HepG2 (cell line): ENCODE measurements around the gene FGFBP1. TPM values are rescaled to one million over a fixed set of nuclear protein-coding genes. Genes with fewer than 3 reads are reported as not detected.

ENCODE experiments used
- ATAC-seq: fragments of 200-7000 bp; cut with Tn5 transposase; 3 replicates; pipeline ENCODE4 v1.9.1; 2020; ENCODE audit warnings: mild to moderate bottlenecking, moderate library complexity
- BruUV-seq: library from RNA; stranded (reverse); fragments of 400-500 nt; replicated peaks from 2 replicates; lab custom pipeline; 2021; lab: Mats Ljungman, UMichigan
- CTCF ChIA-PET: fragments of 300-600 bp; formaldehyde crosslinking; extraction: SDS; loops from one replicate; lab custom pipeline; 2021; ENCODE audit warnings: low total read pairs, inconsistent platforms, low intra/inter-chr PET ratio; lab: Yijun Ruan, JAX
- POLR2A ChIA-PET: fragments of 350-600 bp; sonication (Branson Sonifier 250); formaldehyde crosslinking; loops from one replicate; lab custom pipeline; 2020; ENCODE audit warnings: antibody characterized with exemption, inconsistent platforms; lab: Yijun Ruan, JAX
- DNase-seq: peaks from one replicate; pipeline ENCODE4 v3.0.0-alpha.2; 2015; ENCODE audit warnings: low spot score
- FAIRE-seq: peaks from 3 replicates; lab custom pipeline; 2011; peaks lifted over from hg19 to GRCh38; lab: Jason Lieb, UNC
- H2AFZ ChIP-seq: one replicate; pipeline ENCODE4 v1.6.1; 2011; ENCODE audit warnings: low read length, inconsistent platforms
- H3K27ac ChIP-seq: fragments of 300-600 bp; 3 replicates; pipeline ENCODE4 v1.8.0; 2011; ENCODE audit warnings: mixed run types, mild to moderate bottlenecking, mixed read lengths, low read length, inconsistent platforms; ENCODE audit not compliant: insufficient read depth; ENCODE audit errors: extremely low read length
- H3K27me3 ChIP-seq, 2 experiments: fragments of 200-600 bp in 1 of 2; 2 replicates in 1 of 2; 3 replicates in 1 of 2; pipeline versions ENCODE4 v1.6.0 to v1.8.0; 2011; ENCODE audit warnings: low read length in 2 of 2, mild to moderate bottlenecking in 2 of 2, moderate library complexity in 2 of 2, inconsistent platforms in 1 of 2; ENCODE audit not compliant: insufficient read depth in 2 of 2, control insufficient read depth in 1 of 2
- H3K36me3 ChIP-seq, 2 experiments: fragments of 200-600 bp in 1 of 2; replicated peaks in 1 of 2; 2 replicates in 1 of 2; 3 replicates in 1 of 2; pipeline versions ENCODE4 v1.5.1 to v1.8.0; 2011; ENCODE audit warnings: low read length in 2 of 2, inconsistent platforms in 1 of 2; ENCODE audit not compliant: insufficient read depth in 2 of 2, control insufficient read depth in 1 of 2
- H3K4me1 ChIP-seq: 2 replicates; pipeline ENCODE4 v1.5.1; 2012; ENCODE audit warnings: low read length, inconsistent platforms; ENCODE audit not compliant: insufficient read depth
- H3K4me2 ChIP-seq: 2 replicates; pipeline ENCODE4 v1.6.0; 2011; ENCODE audit warnings: low read depth, low read length, inconsistent platforms
- H3K4me3 ChIP-seq, 3 experiments: fragments of 200-600 bp in 1 of 3; sonication (generic), shearing (Covaris generic) in 1 of 3; replicated peaks in 1 of 3; 2 replicates each; pipeline ENCODE4 v1.5.1; 2011 to 2016; ENCODE audit warnings: low read length in 3 of 3, inconsistent platforms in 2 of 3, low read depth in 2 of 3, mild to moderate bottlenecking in 2 of 3, control low read depth in 1 of 3, mixed read lengths in 1 of 3; ENCODE audit not compliant: insufficient read depth in 1 of 3
- H3K79me2 ChIP-seq: one replicate; pipeline ENCODE4 v1.6.1; 2011; ENCODE audit warnings: low read length, inconsistent platforms; ENCODE audit not compliant: insufficient read depth
- H3K9ac ChIP-seq: 2 replicates; pipeline ENCODE4 v1.6.0; 2011; ENCODE audit warnings: mild to moderate bottlenecking, low read depth, low read length, inconsistent platforms; ENCODE audit not compliant: insufficient read depth
- H3K9me3 ChIP-seq: 2 replicates; pipeline ENCODE4 v1.5.1; 2012; ENCODE audit warnings: mild to moderate bottlenecking, low read length
- H4K20me1 ChIP-seq: 2 replicates; pipeline ENCODE4 v1.6.0; 2011; ENCODE audit warnings: inconsistent platforms, mild to moderate bottlenecking, low read length, moderate library complexity; ENCODE audit not compliant: insufficient read depth
- BORCS8-MEF2B ChIP-seq: sonication (generic); formaldehyde crosslinking; IDR thresholded peaks from 2 replicates; pipeline ENCODE4 v1.8.0; 2022; ENCODE audit warnings: mild to moderate bottlenecking, missing genetic modification reagents
- KDM6A ChIP-seq: IDR thresholded peaks from 2 replicates; pipeline ENCODE4 v1.6.1; 2016; ENCODE audit warnings: low read depth
- MIXL1 ChIP-seq: IDR thresholded peaks from 2 replicates; pipeline ENCODE4 v1.6.1; 2016
- NAIF1 ChIP-seq: sonication (generic); formaldehyde crosslinking; IDR thresholded peaks from 2 replicates; pipeline ENCODE4 v1.5.0; 2020; ENCODE audit warnings: mild to moderate bottlenecking, missing genetic modification reagents, borderline replicate concordance
- REXO4 ChIP-seq: sonication (generic); formaldehyde crosslinking; IDR thresholded peaks from 2 replicates; pipeline ENCODE4 v1.8.0; 2022; ENCODE audit warnings: missing genetic modification reagents, mild to moderate bottlenecking, borderline replicate concordance
- SRY ChIP-seq: sonication (generic); formaldehyde crosslinking; IDR thresholded peaks from 2 replicates; pipeline ENCODE4 v1.8.0; 2022; ENCODE audit warnings: mild to moderate bottlenecking, missing genetic modification reagents
- ZFP36L1 ChIP-seq: sonication (generic); formaldehyde crosslinking; IDR thresholded peaks from 2 replicates; pipeline ENCODE4 v1.8.0; 2022; ENCODE audit warnings: mild to moderate bottlenecking, missing genetic modification reagents, moderate library complexity
- ZNF138 ChIP-seq: sonication (generic); formaldehyde crosslinking; IDR thresholded peaks from 2 replicates; pipeline ENCODE4 v1.5.0; 2020; ENCODE audit warnings: mild to moderate bottlenecking, low read depth, missing genetic modification reagents
- ZNF441 ChIP-seq: sonication (generic); formaldehyde crosslinking; IDR thresholded peaks from 2 replicates; pipeline ENCODE4 v1.7.0; 2021; ENCODE audit warnings: missing genetic modification reagents, borderline replicate concordance
- ZZZ3 ChIP-seq: sonication (generic); formaldehyde crosslinking; IDR thresholded peaks from 2 replicates; pipeline ENCODE4 v1.4.0; 2020; ENCODE audit warnings: missing genetic modification reagents, mild to moderate bottlenecking, borderline replicate concordance
- WGBS: methylation state at CpG from one replicate; pipeline ENCODE4 v1.1.6; 2017; ENCODE audit warnings: low lambda C conversion rate; 5-methylcytosine and 5-hydroxymethylcytosine counted together
- in situ Hi-C: cut with HindIII; loops from 2 replicates; pipeline ENCODE4 v1.10.0; 2017; ENCODE audit warnings: low pct_unique_long_range_greater_than_20kb; ENCODE audit not compliant: extremely low pct_ligation_motif_present
- intact Hi-C: fragments of 100-400 bp; cut with micrococcal nuclease; formaldehyde crosslinking; loops from one replicate; pipeline ENCODE4 v1.10.0; 2022; ENCODE audit not compliant: unreplicated experiment
- polyA plus RNA-seq, 8 experiments: library from polyadenylated mRNA; depleted of rRNA in 3 of 8; stranded (reverse) in 7 of 8; unstranded in 1 of 8; fragments of >200 nt; fragmentation: Illumina TruSeq in 4 of 8; extraction: Trizol in 4 of 8; gene quantifications; 2 replicates each; pipeline versions ENCODE4 v1.2.1 to v1.2.3, GENCODE V29; 2011 to 2016; ENCODE audit warnings: low read depth in 4 of 8, missing spikeins in 1 of 8, mixed read lengths in 1 of 8; ENCODE audit not compliant: insufficient read depth in 1 of 8
- total RNA-seq, 5 experiments: library from RNA; depleted of rRNA; stranded (reverse); fragments of >200 nt; fragmentation: Illumina TruSeq; extraction: Trizol; gene quantifications; 2 replicates each; pipeline ENCODE4 v1.2.3, GENCODE V29; 2016; ENCODE audit warnings: low read depth in 1 of 5
- TF ChIP-seq, protein P1 (sequence below): sonication (generic); formaldehyde crosslinking; IDR thresholded peaks from 2 replicates; pipeline ENCODE4 v1.4.0; 2020; ENCODE audit warnings: missing genetic modification reagents, borderline replicate concordance
- TF ChIP-seq, protein P2 (sequence below): sonication (generic); formaldehyde crosslinking; IDR thresholded peaks from 2 replicates; pipeline ENCODE4 v1.4.0; 2020; ENCODE audit warnings: missing genetic modification reagents

The FGFBP1 gene
- total and polyA plus RNA-seq, 2 of the 13 experiments (the other 11 are each of a cell fraction or from before 2014, with no cell fraction given): not detected

DNA sequence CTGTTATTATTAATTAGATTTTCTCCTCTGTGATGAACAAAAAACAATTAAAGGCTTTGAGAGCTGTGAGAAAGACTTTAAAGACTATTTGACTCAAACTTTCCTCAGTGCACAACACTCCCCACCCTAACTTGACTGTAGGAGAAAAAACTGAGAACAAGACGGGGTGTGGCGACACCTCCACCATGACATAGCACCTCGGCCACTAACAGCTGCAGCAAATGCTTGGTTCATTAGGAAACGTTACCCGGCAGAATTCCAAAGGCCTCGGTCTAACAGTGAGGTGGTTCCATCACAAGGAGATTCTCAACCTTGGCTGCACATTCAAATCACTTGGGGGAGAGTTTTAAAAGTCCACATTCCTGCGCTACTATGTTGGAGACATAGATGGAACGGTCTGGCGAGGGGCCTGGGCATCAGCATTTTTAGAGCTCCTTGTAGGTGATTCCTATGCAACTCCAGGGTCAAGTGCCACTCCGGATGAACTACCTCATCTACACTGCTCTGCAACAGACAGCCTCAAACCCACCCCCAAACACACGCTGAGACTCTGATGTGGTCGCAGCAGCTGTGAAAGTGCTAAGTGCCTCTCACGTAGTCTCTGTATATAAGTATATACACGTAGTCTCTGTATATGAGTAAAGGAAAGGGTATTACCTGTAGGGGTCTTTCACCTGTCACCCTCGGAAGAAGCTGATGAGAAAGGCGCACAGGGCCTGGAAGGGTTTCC lies 23.4 kb upstream of the FGFBP1 start:
- Histone ChIP-seq H3K4me3 (no peak overlapping the region), H4K20me1 (no peaks in the 10 kb centered on the region), H3K9ac (no peak overlapping the region), H3K27me3 (peaks cover 0 to 18% of the 10 kb centered on the region in 2 experiments; a peak in 2 of 5 replicates), H3K4me1 (peaks cover 6% of the 10 kb centered on the region; the same call in 1 of the 2 replicates), H3K27ac (no peak overlapping the region), H3K9me3 (no peaks in the 10 kb centered on the region), H3K36me3 (no peaks in the 10 kb centered on the region), H3K79me2 (no peaks in the 10 kb centered on the region), H3K4me2 (no peak overlapping the region), H2AFZ (no peak overlapping the region)
- DNase-seq (no peak), FAIRE-seq (no peak), ATAC-seq (no peak)
- ChIA-PET CTCF (interaction anchor here (1.8 kb wide), 1 partner anchor 40 kb away, joined by 8 read pairs; no protein-coding TSS in a partner anchor), POLR2A (no interaction called here)
- intact Hi-C loops (no loop called here), in situ Hi-C loops (loop anchor here (5.0 kb wide), 2 partner anchors 40 to 485 kb away; no protein-coding TSS in a partner anchor)
- WGBS: 43% methylated on average over 12 of the region's 16 CpGs
- BruUV-seq: no TSS peak
- no peak for TF ChIP-seq ZFP36L1 (CRISPR knock-in tag)
- TF ChIP-seq KDM6A (CRISPR knock-in tag): no peak
- no peak for TF ChIP-seq REXO4 (CRISPR knock-in tag)
- TF ChIP-seq ZNF138: no peak
- TF ChIP-seq MIXL1 (CRISPR knock-in tag): no peak
- TF ChIP-seq BORCS8-MEF2B (CRISPR knock-in tag): no peak
- no peak for TF ChIP-seq NAIF1 (CRISPR knock-in tag)
- TF ChIP-seq ZZZ3 (CRISPR knock-in tag): no peak
- no peak for TF ChIP-seq ZNF441 (CRISPR knock-in tag)
- TF ChIP-seq, protein P1, sequence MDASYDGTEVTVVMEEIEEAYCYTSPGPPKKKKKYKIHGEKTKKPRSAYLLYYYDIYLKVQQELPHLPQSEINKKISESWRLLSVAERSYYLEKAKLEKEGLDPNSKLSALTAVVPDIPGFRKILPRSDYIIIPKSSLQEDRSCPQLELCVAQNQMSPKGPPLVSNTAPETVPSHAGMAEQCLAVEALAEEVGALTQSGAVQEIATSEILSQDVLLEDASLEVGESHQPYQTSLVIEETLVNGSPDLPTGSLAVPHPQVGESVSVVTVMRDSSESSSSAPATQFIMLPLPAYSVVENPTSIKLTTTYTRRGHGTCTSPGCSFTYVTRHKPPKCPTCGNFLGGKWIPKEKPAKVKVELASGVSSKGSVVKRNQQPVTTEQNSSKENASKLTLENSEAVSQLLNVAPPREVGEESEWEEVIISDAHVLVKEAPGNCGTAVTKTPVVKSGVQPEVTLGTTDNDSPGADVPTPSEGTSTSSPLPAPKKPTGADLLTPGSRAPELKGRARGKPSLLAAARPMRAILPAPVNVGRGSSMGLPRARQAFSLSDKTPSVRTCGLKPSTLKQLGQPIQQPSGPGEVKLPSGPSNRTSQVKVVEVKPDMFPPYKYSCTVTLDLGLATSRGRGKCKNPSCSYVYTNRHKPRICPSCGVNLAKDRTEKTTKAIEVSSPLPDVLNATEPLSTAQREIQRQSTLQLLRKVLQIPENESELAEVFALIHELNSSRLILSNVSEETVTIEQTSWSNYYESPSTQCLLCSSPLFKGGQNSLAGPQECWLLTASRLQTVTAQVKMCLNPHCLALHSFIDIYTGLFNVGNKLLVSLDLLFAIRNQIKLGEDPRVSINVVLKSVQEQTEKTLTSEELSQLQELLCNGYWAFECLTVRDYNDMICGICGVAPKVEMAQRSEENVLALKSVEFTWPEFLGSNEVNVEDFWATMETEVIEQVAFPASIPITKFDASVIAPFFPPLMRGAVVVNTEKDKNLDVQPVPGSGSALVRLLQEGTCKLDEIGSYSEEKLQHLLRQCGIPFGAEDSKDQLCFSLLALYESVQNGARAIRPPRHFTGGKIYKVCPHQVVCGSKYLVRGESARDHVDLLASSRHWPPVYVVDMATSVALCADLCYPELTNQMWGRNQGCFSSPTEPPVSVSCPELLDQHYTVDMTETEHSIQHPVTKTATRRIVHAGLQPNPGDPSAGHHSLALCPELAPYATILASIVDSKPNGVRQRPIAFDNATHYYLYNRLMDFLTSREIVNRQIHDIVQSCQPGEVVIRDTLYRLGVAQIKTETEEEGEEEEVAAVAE (CRISPR knock-in tag): no peak
- TF ChIP-seq, protein P2, sequence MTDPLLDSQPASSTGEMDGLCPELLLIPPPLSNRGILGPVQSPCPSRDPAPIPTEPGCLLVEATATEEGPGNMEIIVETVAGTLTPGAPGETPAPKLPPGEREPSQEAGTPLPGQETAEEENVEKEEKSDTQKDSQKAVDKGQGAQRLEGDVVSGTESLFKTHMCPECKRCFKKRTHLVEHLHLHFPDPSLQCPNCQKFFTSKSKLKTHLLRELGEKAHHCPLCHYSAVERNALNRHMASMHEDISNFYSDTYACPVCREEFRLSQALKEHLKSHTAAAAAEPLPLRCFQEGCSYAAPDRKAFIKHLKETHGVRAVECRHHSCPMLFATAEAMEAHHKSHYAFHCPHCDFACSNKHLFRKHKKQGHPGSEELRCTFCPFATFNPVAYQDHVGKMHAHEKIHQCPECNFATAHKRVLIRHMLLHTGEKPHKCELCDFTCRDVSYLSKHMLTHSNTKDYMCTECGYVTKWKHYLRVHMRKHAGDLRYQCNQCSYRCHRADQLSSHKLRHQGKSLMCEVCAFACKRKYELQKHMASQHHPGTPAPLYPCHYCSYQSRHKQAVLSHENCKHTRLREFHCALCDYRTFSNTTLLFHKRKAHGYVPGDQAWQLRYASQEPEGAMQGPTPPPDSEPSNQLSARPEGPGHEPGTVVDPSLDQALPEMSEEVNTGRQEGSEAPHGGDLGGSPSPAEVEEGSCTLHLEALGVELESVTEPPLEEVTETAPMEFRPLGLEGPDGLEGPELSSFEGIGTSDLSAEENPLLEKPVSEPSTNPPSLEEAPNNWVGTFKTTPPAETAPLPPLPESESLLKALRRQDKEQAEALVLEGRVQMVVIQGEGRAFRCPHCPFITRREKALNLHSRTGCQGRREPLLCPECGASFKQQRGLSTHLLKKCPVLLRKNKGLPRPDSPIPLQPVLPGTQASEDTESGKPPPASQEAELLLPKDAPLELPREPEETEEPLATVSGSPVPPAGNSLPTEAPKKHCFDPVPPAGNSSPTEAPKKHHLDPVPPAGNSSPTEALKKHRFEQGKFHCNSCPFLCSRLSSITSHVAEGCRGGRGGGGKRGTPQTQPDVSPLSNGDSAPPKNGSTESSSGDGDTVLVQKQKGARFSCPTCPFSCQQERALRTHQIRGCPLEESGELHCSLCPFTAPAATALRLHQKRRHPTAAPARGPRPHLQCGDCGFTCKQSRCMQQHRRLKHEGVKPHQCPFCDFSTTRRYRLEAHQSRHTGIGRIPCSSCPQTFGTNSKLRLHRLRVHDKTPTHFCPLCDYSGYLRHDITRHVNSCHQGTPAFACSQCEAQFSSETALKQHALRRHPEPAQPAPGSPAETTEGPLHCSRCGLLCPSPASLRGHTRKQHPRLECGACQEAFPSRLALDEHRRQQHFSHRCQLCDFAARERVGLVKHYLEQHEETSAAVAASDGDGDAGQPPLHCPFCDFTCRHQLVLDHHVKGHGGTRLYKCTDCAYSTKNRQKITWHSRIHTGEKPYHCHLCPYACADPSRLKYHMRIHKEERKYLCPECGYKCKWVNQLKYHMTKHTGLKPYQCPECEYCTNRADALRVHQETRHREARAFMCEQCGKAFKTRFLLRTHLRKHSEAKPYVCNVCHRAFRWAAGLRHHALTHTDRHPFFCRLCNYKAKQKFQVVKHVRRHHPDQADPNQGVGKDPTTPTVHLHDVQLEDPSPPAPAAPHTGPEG (CRISPR knock-in tag): no peak
- TF ChIP-seq SRY (CRISPR knock-in tag): no peak
